ENCODE measurements around the gene DCTD.

Gene DCTD

GRCh38 chr4:182917182-182918043 lies at the start of gene DCTD:
Gene DCTD (minus strand): TSS chr4:182917386. CDS start chr4:182915568, 1,818 bp downstream.
- peak; percentile 73 for TF ChIP-seq CTCF (conservative IDR thresholded peaks at IDR 0.05)
- peak within 1 kb of the TSS; percentile 91 for H3K27ac ChIP-seq

GRCh38 chr4:182960746-182961145 lies 43.6 kb upstream of the DCTD start:
- no peak for TF ChIP-seq CTCF (conservative IDR thresholded peaks at IDR 0.05)
- no peak overlapping the region for H3K27ac ChIP-seq

GRCh38 chr4:182960228-182960627 lies 43.0 kb upstream of the DCTD start:
- H3K27ac ChIP-seq, result no peak overlapping the region
- no peak for TF ChIP-seq CTCF (conservative IDR thresholded peaks at IDR 0.05)

GRCh38 chr4:182955411-182955810 lies 38.2 kb upstream of the DCTD start:
- no peak overlapping the region for H3K27ac ChIP-seq
- TF ChIP-seq CTCF (conservative IDR thresholded peaks at IDR 0.05), result no peak

- no peak for TF ChIP-seq CTCF (conservative IDR thresholded peaks at IDR 0.05)
- no peak overlapping the region for H3K27ac ChIP-seq
Observed at GRCh38 chr4:182944484-182945213, 27.5 kb upstream of the DCTD start.

- H3K27ac ChIP-seq, result no peak overlapping the region
- TF ChIP-seq CTCF (conservative IDR thresholded peaks at IDR 0.05), result no peak
Observed at GRCh38 chr4:182939680-182940079, 22.5 kb upstream of the DCTD start.

GRCh38 chr4:182938205-182938645 lies 21.0 kb upstream of the DCTD start:
- H3K27ac ChIP-seq, result no peak overlapping the region
- TF ChIP-seq CTCF (conservative IDR thresholded peaks at IDR 0.05), result peak; percentile 99

All from VCaP (cell line).